WI38 (cell line): ENCODE results near the gene TMTC2.
"Not testable (repeated sequence)": the region's sequence is repeated elsewhere in the genome, so short reads cannot be mapped to it uniquely, and the experiment has no call there.

Experiments used
- H3K4me3 ChIP-seq: 2 replicates; pipeline ENCODE4 v1.5.1; 2011; ENCODE audit warnings: low read depth, mild to moderate bottlenecking, control low read depth, low read length
- CTCF ChIP-seq: IDR thresholded peaks from 2 replicates; pipeline ENCODE4 v1.5.1; 2012; ENCODE audit warnings: low read depth, mild to moderate bottlenecking, control low read depth, low read length

Gene TMTC2

GRCh38 chr12:82789674-82790073, 103.0 kb downstream of the TMTC2 start:
- TF ChIP-seq CTCF, result no peak

DNA sequence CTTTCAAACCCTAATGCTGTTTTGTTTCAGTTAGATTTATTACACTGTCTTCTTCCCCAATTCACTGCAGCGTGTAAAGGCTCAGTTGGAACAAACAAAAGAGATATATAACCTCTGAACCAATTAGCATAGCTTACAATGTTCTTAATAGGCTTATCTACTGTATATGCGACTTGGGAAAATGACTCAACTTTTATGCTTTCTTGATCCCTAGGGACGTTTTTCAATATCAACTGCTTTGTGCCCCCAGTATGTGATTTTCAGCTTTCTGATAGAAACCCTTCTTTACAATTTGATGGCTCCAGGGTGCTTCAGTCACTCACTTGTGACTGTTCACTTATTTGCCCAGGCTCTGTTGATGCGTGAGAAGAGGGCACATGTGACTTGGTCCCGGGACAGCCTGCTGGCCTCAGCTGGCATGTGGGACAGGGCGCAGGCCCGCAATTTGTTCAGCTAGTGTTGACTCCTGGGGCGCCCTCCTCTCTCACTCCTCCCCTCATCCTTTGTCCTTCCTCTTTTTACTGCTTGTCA, 107.1 kb downstream of the TMTC2 start:
- TF ChIP-seq CTCF, result no peak
- no peak overlapping the region for H3K4me3 ChIP-seq

More at GRCh38 chr12:82789674-82790073, 103.0 kb downstream of the TMTC2 start:
- no peak overlapping the region for H3K4me3 ChIP-seq

- no peak for TF ChIP-seq CTCF
- no peak overlapping the region for H3K4me3 ChIP-seq
Observed at GRCh38 chr12:82797480-82797879, 110.8 kb downstream of the TMTC2 start.

DNA sequence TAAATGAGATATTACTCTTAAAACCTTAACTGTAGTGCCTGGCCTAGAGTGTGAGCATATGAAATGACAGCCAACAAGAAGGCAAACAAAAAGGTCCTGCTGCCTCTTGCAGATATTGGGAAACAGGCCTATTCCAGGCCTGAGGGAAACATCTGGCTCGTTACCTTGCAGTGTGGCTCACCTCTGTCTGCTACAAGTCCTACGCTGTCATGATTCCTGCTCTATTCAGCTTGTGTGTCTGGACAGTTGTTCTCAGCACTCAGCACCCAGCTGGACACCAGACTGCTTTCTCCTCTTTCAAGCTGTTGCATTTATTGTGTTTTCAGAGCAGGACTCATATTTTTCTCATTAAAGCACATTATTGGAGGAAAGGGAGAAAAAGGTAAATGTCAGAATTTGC, 113.5 kb downstream of the TMTC2 start:
- TF ChIP-seq CTCF, result no peak
- H3K4me3 ChIP-seq, result no peak overlapping the region

GRCh38 chr12:82801951-82802610, 115.4 kb downstream of the TMTC2 start:
- TF ChIP-seq CTCF, result no peak
- no peak overlapping the region for H3K4me3 ChIP-seq

DNA sequence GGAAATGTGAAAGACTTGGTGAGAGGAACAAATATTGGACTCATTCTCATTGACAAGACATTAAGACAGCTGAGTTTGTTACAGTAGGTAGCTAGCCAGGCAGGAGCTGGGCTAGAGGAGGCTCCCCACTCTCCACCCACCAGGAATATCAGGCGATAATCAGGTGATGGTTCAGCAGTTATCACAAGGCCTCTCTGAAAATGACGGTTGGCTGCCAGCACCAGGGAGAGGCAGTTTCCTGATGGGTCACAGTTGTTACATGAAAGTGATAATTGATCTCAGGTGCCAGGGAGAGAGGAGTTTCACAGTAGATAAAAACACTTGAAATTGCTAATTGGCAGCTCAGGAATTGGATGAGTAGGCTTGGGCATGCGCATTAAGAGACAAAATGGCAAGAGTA, 116.5 kb downstream of the TMTC2 start:
- H3K4me3 ChIP-seq, result no peak overlapping the region
- TF ChIP-seq CTCF, result no peak

GRCh38 chr12:82804601-82805000, 117.9 kb downstream of the TMTC2 start:
- no peak for TF ChIP-seq CTCF
- no peak overlapping the region for H3K4me3 ChIP-seq

DNA sequence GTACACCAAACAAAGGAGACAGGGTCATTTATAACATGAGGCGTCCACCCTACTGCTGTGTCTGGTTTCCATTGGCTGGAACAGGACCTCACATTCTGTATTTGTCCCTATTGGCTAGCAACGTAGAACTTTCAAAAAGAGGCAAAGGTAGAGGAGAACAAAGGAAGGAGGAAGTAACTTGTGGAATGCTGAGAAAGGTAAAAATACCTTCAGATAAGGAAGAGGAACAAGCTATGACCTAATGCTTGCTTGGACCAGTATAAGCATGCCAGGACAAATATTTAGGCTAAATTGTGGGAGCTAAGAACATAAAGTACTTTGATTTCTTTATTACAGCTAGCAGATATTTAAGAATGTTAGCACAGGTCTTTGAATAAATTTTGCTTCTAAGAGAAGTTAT, 118.3 kb downstream of the TMTC2 start:
- not testable (repeated sequence) for H3K4me3 ChIP-seq
